H1 (cell line): Measurements from ENCODE around the gene PDE4D.

ENCODE experiments used
- CEBPB ChIP-seq: IDR thresholded peaks from 2 replicates; pipeline ENCODE4 v1.6.1; 2012; ENCODE audit warnings: low read depth, low read length
- CHD7 ChIP-seq: fragments of 300-600 bp; sonication (generic); IDR thresholded peaks from 2 replicates; pipeline ENCODE4 v1.7.1; 2012; ENCODE audit warnings: low read length, moderate library complexity, mild to moderate bottlenecking, inconsistent platforms; ENCODE audit not compliant: insufficient replicate concordance
- EZH2 ChIP-seq: fragments of 200-600 bp; sonication (generic); IDR thresholded peaks from 2 replicates; pipeline ENCODE4 v1.7.1; 2012; ENCODE audit warnings: low read depth, mild to moderate bottlenecking, moderate library complexity, low read length, inconsistent platforms; ENCODE audit not compliant: severe bottlenecking
- KDM4A ChIP-seq: IDR thresholded peaks from one replicate; pipeline ENCODE4 v1.7.1; 2012; ENCODE audit warnings: low read depth, mild to moderate bottlenecking, moderate library complexity, low read length, inconsistent platforms; ENCODE audit not compliant: severe bottlenecking
- MAFK ChIP-seq: IDR thresholded peaks from 2 replicates; pipeline ENCODE4 v1.6.1; 2012; ENCODE audit warnings: low read depth, mild to moderate bottlenecking, improper control_type of control experiment, low read length
- NRF1 ChIP-seq: IDR thresholded peaks from 2 replicates; pipeline ENCODE4 v1.6.1; 2011; ENCODE audit warnings: mild to moderate bottlenecking, low read depth, low read length, improper control_type of control experiment
- PHF8 ChIP-seq: fragments of 200-600 bp; sonication (generic); conservative IDR thresholded peaks from 2 replicates; pipeline ENCODE4 v1.7.1; 2012; ENCODE audit warnings: low read depth, mild to moderate bottlenecking, inconsistent platforms, low read length, moderate library complexity
- POLR2A ChIP-seq, 2 experiments: IDR thresholded peaks; 1 replicate in 1 of 2; 2 replicates in 1 of 2; pipeline ENCODE4 v1.6.1; 2011; ENCODE audit warnings: low read depth in 2 of 2, low read length in 2 of 2, mild to moderate bottlenecking in 2 of 2; ENCODE audit errors: control extremely low read depth in 1 of 2
- POLR2AphosphoS5 ChIP-seq: IDR thresholded peaks from 2 replicates; pipeline ENCODE4 v1.6.1; 2011; ENCODE audit warnings: low read depth, low read length
- RAD21 ChIP-seq, 2 experiments: IDR thresholded peaks in 1 of 2; conservative IDR thresholded peaks in 1 of 2; 2 replicates each; pipeline ENCODE4 v1.6.1; 2011; ENCODE audit warnings: low read depth in 2 of 2, low read length in 2 of 2, improper control_type of control experiment in 1 of 2, inconsistent platforms in 1 of 2, mild to moderate bottlenecking in 1 of 2, moderate library complexity in 1 of 2
- RNF2 ChIP-seq: fragments of 200-900, 300-1000 bp; sonication (generic); IDR thresholded peaks from 2 replicates; pipeline ENCODE4 v1.7.1; 2016; ENCODE audit warnings: borderline replicate concordance, low read depth, mild to moderate bottlenecking, antibody characterized with exemption, low read length; ENCODE audit not compliant: poor library complexity, severe bottlenecking; ENCODE audit errors: missing control alignments
- SIN3A ChIP-seq, 2 experiments: IDR thresholded peaks in 1 of 2; conservative IDR thresholded peaks in 1 of 2; 2 replicates each; pipeline ENCODE4 v1.6.1; 2011 to 2012; ENCODE audit warnings: low read length in 2 of 2, improper control_type of control experiment in 1 of 2, low read depth in 1 of 2, mild to moderate bottlenecking in 1 of 2
- TEAD4 ChIP-seq: IDR thresholded peaks from 2 replicates; pipeline ENCODE4 v1.6.1; 2012; ENCODE audit warnings: low read depth, low read length, inconsistent platforms, mixed read lengths
- TF ChIP-seq, protein P1 (sequence below), 3 experiments: IDR thresholded peaks; 1 replicate in 2 of 3; 2 replicates in 1 of 3; pipeline versions ENCODE4 v1.5.1 to v1.6.1; 2011; ENCODE audit warnings: low read length in 3 of 3, mild to moderate bottlenecking in 3 of 3, inconsistent platforms in 2 of 3, low read depth in 1 of 3, moderate library complexity in 1 of 3; ENCODE audit not compliant: insufficient read depth in 1 of 3; ENCODE audit errors: control extremely low read depth in 1 of 3

- TF ChIP-seq RNF2 (no peak), KDM4A (no peak), POLR2A (IDR thresholded peaks at IDR 0.05; ENCODE audit: control extremely low read depth in 1 of 2, low read depth in 2 of 2, low read length in 2 of 2) (no peak), POLR2AphosphoS5 (no peak), CHD7 (no peak), PHF8 (no peak), EZH2 (no peak), SIN3A (conservative IDR thresholded peaks at IDR 0.05 in 1 of 2, IDR thresholded peaks at IDR 0.05 in 1 of 2; ENCODE audit: low read depth in 1 of 2, low read length in 2 of 2) (no peak), RAD21 (IDR thresholded peaks at IDR 0.05 in 1 of 2, conservative IDR thresholded peaks at IDR 0.05 in 1 of 2; ENCODE audit: low read depth in 2 of 2, low read length in 2 of 2) (no peak), MAFK (no peak), NRF1 (no peak), CEBPB (no peak), TEAD4 (no peak)
- TF ChIP-seq, protein P1, sequence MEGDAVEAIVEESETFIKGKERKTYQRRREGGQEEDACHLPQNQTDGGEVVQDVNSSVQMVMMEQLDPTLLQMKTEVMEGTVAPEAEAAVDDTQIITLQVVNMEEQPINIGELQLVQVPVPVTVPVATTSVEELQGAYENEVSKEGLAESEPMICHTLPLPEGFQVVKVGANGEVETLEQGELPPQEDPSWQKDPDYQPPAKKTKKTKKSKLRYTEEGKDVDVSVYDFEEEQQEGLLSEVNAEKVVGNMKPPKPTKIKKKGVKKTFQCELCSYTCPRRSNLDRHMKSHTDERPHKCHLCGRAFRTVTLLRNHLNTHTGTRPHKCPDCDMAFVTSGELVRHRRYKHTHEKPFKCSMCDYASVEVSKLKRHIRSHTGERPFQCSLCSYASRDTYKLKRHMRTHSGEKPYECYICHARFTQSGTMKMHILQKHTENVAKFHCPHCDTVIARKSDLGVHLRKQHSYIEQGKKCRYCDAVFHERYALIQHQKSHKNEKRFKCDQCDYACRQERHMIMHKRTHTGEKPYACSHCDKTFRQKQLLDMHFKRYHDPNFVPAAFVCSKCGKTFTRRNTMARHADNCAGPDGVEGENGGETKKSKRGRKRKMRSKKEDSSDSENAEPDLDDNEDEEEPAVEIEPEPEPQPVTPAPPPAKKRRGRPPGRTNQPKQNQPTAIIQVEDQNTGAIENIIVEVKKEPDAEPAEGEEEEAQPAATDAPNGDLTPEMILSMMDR (IDR thresholded peaks at IDR 0.05; ENCODE audit: control extremely low read depth in 1 of 3, insufficient read depth in 1 of 3, low read depth in 1 of 3, low read length in 3 of 3): no peak
Measured at GRCh38 chr5:59178482-59178881, 715.0 kb downstream of the PDE4D start.
